Mucosa of descending colon (tissue), 3 donors: ENCODE measurements around the gene FNDC3A. TPM values are rescaled to one million over a fixed set of nuclear protein-coding genes. Genes with fewer than 3 reads are reported as not detected.
"Not testable (repeated sequence)": the region's sequence is repeated elsewhere in the genome, so short reads cannot be mapped to it uniquely, and the experiment has no call there.

Experiments
- ATAC-seq: fragments of 200-7000 bp; cut with Tn5 transposase; one replicate; pipeline ENCODE4 v1.9.1; 2020; ENCODE audit warnings: mild to moderate bottlenecking, moderate library complexity
- DNase-seq, 3 donors: peaks; one replicate each; pipeline ENCODE4 v3.0.0-alpha.2; 2020
- H3K36me3 ChIP-seq: fragments of 200-600 bp; one replicate; pipeline ENCODE4 v1.8.0; 2021; ENCODE audit warnings: low read depth, mild to moderate bottlenecking
- H3K4me1 ChIP-seq: fragments of 200-600 bp; one replicate; pipeline ENCODE4 v1.8.0; 2021; ENCODE audit warnings: low read depth, mild to moderate bottlenecking
- H3K4me3 ChIP-seq: fragments of 200-600 bp; one replicate; pipeline ENCODE4 v1.8.0; 2021; ENCODE audit warnings: mild to moderate bottlenecking
- H3K9me3 ChIP-seq: fragments of 200-600 bp; one replicate; pipeline ENCODE4 v1.8.0; 2021; ENCODE audit warnings: mild to moderate bottlenecking
- CTCF ChIP-seq: fragments of 200-600 bp; IDR thresholded peaks from one replicate; pipeline ENCODE4 v1.8.0; 2022; ENCODE audit warnings: antibody characterized with exemption, mild to moderate bottlenecking
- intact Hi-C, 2 donors: fragments of 100-400 bp; cut with DNase I in 1 of 2; cut with micrococcal nuclease in 1 of 2; formaldehyde crosslinking; loops; one replicate each; pipeline versions ENCODE4 v1.11.0 to v1.11.1; 2022; cut with DNase I, micrococcal nuclease
- total RNA-seq, 3 donors: library from RNA; stranded (reverse); fragmentation: NEBNext Ultra II Directional in 2 of 3; extraction: Animal tissue kit (Norgen Biotek cat#: 25700) in 2 of 3; gene quantifications; one replicate each; pipeline versions ENCODE4 v1.2.1 to v1.2.4, GENCODE V29; 2021 to 2023
- donor health status: DM: no; HTN: no; CAD: no; lungs with moderate emphysema.
- donor health status: DM: no; HTN: no; CAD: no.
- donor health status: DM: no; HTN: yes; CAD: no.

FNDC3A gene
- total RNA-seq, 3 donors from 2014 or later: 46.6 to 63.6 (median 47.3) TPM

DNA sequence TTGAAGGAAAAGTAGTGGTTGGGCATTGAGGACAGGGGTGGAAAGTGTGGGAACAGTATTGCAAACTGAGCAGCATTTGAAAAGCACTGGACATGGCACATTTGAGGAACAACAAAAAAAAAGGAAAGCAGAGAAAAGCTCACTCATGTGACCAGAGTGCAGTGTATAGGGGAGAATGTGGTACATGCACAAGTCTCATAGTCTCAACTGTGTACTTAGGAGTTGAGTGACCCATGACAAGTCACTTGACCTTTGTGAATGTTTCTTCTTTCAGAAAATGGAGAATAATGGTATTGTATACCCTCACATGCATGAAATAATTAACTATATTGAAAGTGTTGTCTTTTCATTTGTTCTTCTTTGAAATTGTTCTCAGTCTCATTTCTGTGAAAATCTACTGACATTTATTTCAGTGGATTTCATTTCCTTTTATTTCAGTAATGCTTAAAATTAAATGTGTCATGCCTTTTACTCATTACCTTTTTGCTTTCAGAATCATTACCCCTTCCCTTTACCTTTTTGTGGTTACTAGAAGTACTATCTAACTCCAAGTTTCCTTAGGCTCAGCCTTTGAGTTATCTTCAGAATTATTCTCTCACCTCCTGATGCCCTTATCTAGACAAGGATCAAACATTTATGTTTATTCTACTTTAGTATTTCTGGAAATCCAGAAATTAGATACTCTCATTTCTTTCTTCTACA is 165.3 kb downstream of the FNDC3A start:
- Histone ChIP-seq H3K4me3 (no peak overlapping the region), H3K4me1 (no peaks in the 10 kb centered on the region), H3K36me3 (no peaks in the 10 kb centered on the region), H3K9me3 (no peaks in the 10 kb centered on the region)
- TF ChIP-seq CTCF: no peak
- DNase-seq: no peak
- no peak for ATAC-seq
- intact Hi-C loops: no loop called here

- H3K4me3 ChIP-seq: no peak overlapping the region
- no peaks in the 10 kb centered on the region for H3K36me3 ChIP-seq
- DNase-seq (peak in 1 of 3 donors; percentile 41), ATAC-seq (peak; percentile 80)
- no peaks in the 10 kb centered on the region for H3K4me1 ChIP-seq
- TF ChIP-seq CTCF: no peak
- intact Hi-C loops: no loop called here
- peaks cover 11% of the 10 kb centered on the region for H3K9me3 ChIP-seq
Observed at GRCh38 chr13:49146950-49147355, 171.2 kb downstream of the FNDC3A start.

- Histone ChIP-seq H3K4me1 (no peaks in the 10 kb centered on the region), H3K9me3 (peaks cover 14% of the 10 kb centered on the region), H3K36me3 (no peaks in the 10 kb centered on the region), H3K4me3 (no peak overlapping the region)
- DNase-seq (no peak), ATAC-seq (no peak)
- intact Hi-C loops: no loop called here
- no peak for TF ChIP-seq CTCF
Observed at GRCh38 chr13:49148405-49148804, 172.7 kb downstream of the FNDC3A start.

DNA sequence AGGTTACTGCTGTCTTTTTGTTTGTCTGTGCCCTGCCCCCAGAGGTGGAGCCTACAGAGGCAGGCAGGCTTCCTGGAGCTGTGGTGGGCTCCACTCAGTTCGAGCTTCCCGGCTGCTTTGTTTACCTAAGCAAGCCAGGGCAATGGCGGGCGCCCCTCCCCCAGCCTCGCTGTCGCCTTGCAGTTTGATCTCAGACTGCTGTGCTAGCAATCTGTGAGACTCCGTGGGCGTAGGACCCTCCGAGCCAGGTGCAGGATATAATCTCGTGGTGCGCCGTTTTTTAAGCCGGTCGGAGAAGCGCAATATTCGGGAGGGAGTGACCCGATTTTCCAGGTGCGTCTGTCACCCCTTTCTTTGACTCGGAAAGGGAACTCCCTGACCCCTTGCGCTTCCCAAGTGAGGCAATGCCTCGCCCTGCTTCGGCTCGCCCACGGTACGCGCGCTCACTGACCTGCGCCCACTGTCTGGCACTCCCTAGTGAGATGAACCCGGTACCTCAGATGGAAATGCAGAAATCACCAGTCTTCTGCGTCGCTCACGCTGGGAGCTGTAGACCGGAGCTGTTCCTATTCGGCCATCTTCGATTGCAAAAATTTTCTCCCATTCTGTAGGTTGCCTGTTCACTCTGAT is 182.4 kb downstream of the FNDC3A start:
- H3K4me1 ChIP-seq, H3K36me3 ChIP-seq, ATAC-seq, H3K4me3 ChIP-seq, DNase-seq, intact Hi-C loops, H3K9me3 ChIP-seq: not testable (repeated sequence)

GRCh38 chr13:49163162-49163561 is 187.4 kb downstream of the FNDC3A start:
- H3K9me3 ChIP-seq: peaks cover 10% of the 10 kb centered on the region
- DNase-seq, ATAC-seq, H3K4me3 ChIP-seq, H3K36me3 ChIP-seq, H3K4me1 ChIP-seq, intact Hi-C loops: not testable (repeated sequence)

GRCh38 chr13:49164712-49165111 is 189.0 kb downstream of the FNDC3A start:
- Histone ChIP-seq H3K4me1 (no peaks in the 10 kb centered on the region), H3K4me3 (no peak overlapping the region), H3K9me3 (peaks cover 10% of the 10 kb centered on the region), H3K36me3 (peaks cover 3% of the 10 kb centered on the region)
- TF ChIP-seq CTCF: no peak
- ATAC-seq: no peak
- intact Hi-C loops: no loop called here
- no peak for DNase-seq
